Measurements from ENCODE around the gene SESTD1. TPM values are rescaled to one million over a fixed set of nuclear protein-coding genes. Genes with fewer than 3 reads are reported as not detected.

The SESTD1 gene
- total and polyA plus RNA-seq, 2 of the 8 experiments (the other 6 are each of a cell fraction or from before 2014, with no cell fraction given): 5.2 to 49.6 TPM

- H3K79me2 ChIP-seq (ENCODE audit: control insufficient read depth in 1 of 2, insufficient read depth in 2 of 2, low read length in 2 of 2): peaks cover 0 to 51% of the 10 kb centered on the region in 2 experiments; a peak in 2 of 4 replicates
- FAIRE-seq: no peak
- H2BK120ac ChIP-seq (replicated peaks; ENCODE audit: low read depth, low read length): no peak overlapping the region
- TF ChIP-seq YY1 (IDR thresholded peaks at IDR 0.05; ENCODE audit: low read depth, low read length): no peak
- TF ChIP-seq RXRA (IDR thresholded peaks at IDR 0.05; ENCODE audit: insufficient read depth, low read depth, low read length): no peak
- no peak for TF ChIP-seq USF2 (IDR thresholded peaks at IDR 0.05; ENCODE audit: low read length)
- no peak for TF ChIP-seq TEAD4 (IDR thresholded peaks at IDR 0.05; ENCODE audit: low read depth, low read length)
- no peak for TF ChIP-seq MAFK (IDR thresholded peaks at IDR 0.05; ENCODE audit: low read depth, low read length)
- no peak for TF ChIP-seq E2F6 (IDR thresholded peaks at IDR 0.05)
- no peak for TF ChIP-seq HDAC6 (IDR thresholded peaks at IDR 0.05; ENCODE audit: low read depth, low read length)
- no peak for TF ChIP-seq CTBP2 (IDR thresholded peaks at IDR 0.05; ENCODE audit: borderline replicate concordance, insufficient read depth, insufficient read length, low read length)
- no peak for TF ChIP-seq CEBPB (IDR thresholded peaks at IDR 0.05; ENCODE audit: low read depth, low read length)
- no peak for TF ChIP-seq ATF3 (IDR thresholded peaks at IDR 0.05; ENCODE audit: insufficient read depth, low read depth, low read length)
- no peak for TF ChIP-seq TBP (IDR thresholded peaks at IDR 0.05; ENCODE audit: low read depth, low read length)
- no peak for TF ChIP-seq CHD2 (IDR thresholded peaks at IDR 0.05; ENCODE audit: low read length)
- no peak for TF ChIP-seq SP4 (IDR thresholded peaks at IDR 0.05; ENCODE audit: low read length)
- TF ChIP-seq TAF1 (IDR thresholded peaks at IDR 0.05; ENCODE audit: low read depth, low read length): no peak
- no peak for TF ChIP-seq SIRT6 (IDR thresholded peaks at IDR 0.05; ENCODE audit: low read length)
Measured at GRCh38 chr2:179251870-179252269, 12.8 kb downstream of the SESTD1 start.

More at GRCh38 chr2:179251870-179252269, 12.8 kb downstream of the SESTD1 start:
- H3K23ac ChIP-seq (ENCODE audit: insufficient read length): no peak overlapping the region
- no peaks in the 10 kb centered on the region for H3K36me3 ChIP-seq (ENCODE audit: control insufficient read depth in 2 of 4, insufficient read depth in 4 of 4, low read length in 3 of 4)
- H2BK20ac ChIP-seq (ENCODE audit: low read length): no peak overlapping the region
- no peak overlapping the region for H3K14ac ChIP-seq (ENCODE audit: insufficient read length)
- H3K79me1 ChIP-seq (ENCODE audit: low read depth, low read length): no peaks in the 10 kb centered on the region; the same call in 1 of the 2 replicates
- no peaks in the 10 kb centered on the region for H4K20me1 ChIP-seq (replicated peaks in 1 of 2; ENCODE audit: control insufficient read depth in 1 of 2, insufficient read depth in 2 of 2, low read length in 2 of 2)
- H2AK5ac ChIP-seq (ENCODE audit: low read depth, low read length): no peak overlapping the region
- no peak overlapping the region for H3K27ac ChIP-seq (ENCODE audit: low read depth, low read length)
- CTCF ChIA-PET (ENCODE audit: partially characterized antibody): no interaction called here
- H3K9ac ChIP-seq (replicated peaks in 1 of 4; ENCODE audit: extremely low read depth in 1 of 4, low read depth in 3 of 4, low read length in 3 of 4): no peak overlapping the region
- POLR2A ChIA-PET (ENCODE audit: partially characterized antibody): no interaction called here
- H3K18ac ChIP-seq (ENCODE audit: extremely low read depth, low read length): no peak overlapping the region
- no peak overlapping the region for H3K4me3 ChIP-seq (ENCODE audit: extremely low read depth in 1 of 4, insufficient read depth in 2 of 4, low read depth in 3 of 4, low read length in 4 of 4)
- no peak overlapping the region for H3K56ac ChIP-seq (replicated peaks; ENCODE audit: insufficient read length, low read depth, low read length)
- H3K4ac ChIP-seq (replicated peaks; ENCODE audit: insufficient read length, low read depth, low read length): no peak overlapping the region
- no peak overlapping the region for H4K91ac ChIP-seq (replicated peaks; ENCODE audit: insufficient read length, low read length)
- peaks cover 0 to 3% (median 0%) of the 10 kb centered on the region in 4 experiments; a peak in 1 of 7 replicates for H3K4me1 ChIP-seq (replicated peaks in 1 of 4; ENCODE audit: control insufficient read depth in 3 of 4, insufficient read depth in 4 of 4, low read length in 3 of 4)
- H4K8ac ChIP-seq (ENCODE audit: extremely low read depth, insufficient read depth, low read length): no peak overlapping the region
- H4K5ac ChIP-seq (ENCODE audit: insufficient read length, low read depth, low read length): no peak overlapping the region
- no peak overlapping the region for H2BK5ac ChIP-seq (ENCODE audit: low read depth, low read length)
- H3K23me2 ChIP-seq (ENCODE audit: low read depth, low read length): no peaks in the 10 kb centered on the region
- no peak for DNase-seq (ENCODE audit: low read depth in 1 of 2, low spot score in 2 of 2)
- no peak overlapping the region for H3K4me2 ChIP-seq (ENCODE audit: insufficient read depth in 1 of 2, low read depth in 2 of 2, low read length in 2 of 2)
- H2BK12ac ChIP-seq (ENCODE audit: low read depth, low read length): no peak overlapping the region
- no peak overlapping the region for H2AFZ ChIP-seq (ENCODE audit: low read length)
- H2BK15ac ChIP-seq (ENCODE audit: low read length): no peak overlapping the region
- H3K27me3 ChIP-seq (replicated peaks in 1 of 4; ENCODE audit: control insufficient read depth in 3 of 4, extremely low read depth in 1 of 4, insufficient read depth in 3 of 4, low read length in 3 of 4): no peaks in the 10 kb centered on the region
- no peaks in the 10 kb centered on the region for H3K9me3 ChIP-seq (ENCODE audit: insufficient read depth in 2 of 2, low read depth in 1 of 2, low read length in 1 of 2)
